IPS DF 6.9 (cell line): ENCODE data around the gene ADGRV1.
"Not testable (repeated sequence)": the region's sequence is repeated elsewhere in the genome, so short reads cannot be mapped to it uniquely, and the experiment has no call there.

Source experiments
- DNase-seq: peaks from one replicate; pipeline ENCODE4 v3.0.0-alpha.2; 2013; ENCODE audit warnings: low read depth, low spot score
- H3K27ac ChIP-seq: one replicate; pipeline ENCODE4 v1.5.1; 2013; ENCODE audit warnings: low read length, control low read depth
- H3K27me3 ChIP-seq: 2 replicates; pipeline ENCODE4 v1.6.1; 2013; ENCODE audit warnings: mild to moderate bottlenecking, low read length; ENCODE audit not compliant: control insufficient read depth, insufficient read depth
- H3K36me3 ChIP-seq: 2 replicates; pipeline ENCODE4 v1.6.1; 2013; ENCODE audit warnings: low read length; ENCODE audit not compliant: control insufficient read depth, insufficient read depth
- H3K4me1 ChIP-seq: 2 replicates; pipeline ENCODE4 v1.6.1; 2013; ENCODE audit warnings: low read length; ENCODE audit not compliant: control insufficient read depth, insufficient read depth
- H3K4me3 ChIP-seq: 2 replicates; pipeline ENCODE4 v1.5.1; 2013; ENCODE audit warnings: mild to moderate bottlenecking, low read length
- H3K9me3 ChIP-seq: 2 replicates; pipeline ENCODE4 v1.6.1; 2013; ENCODE audit warnings: low read length, inconsistent platforms; ENCODE audit not compliant: control insufficient read depth, insufficient read depth
- WGBS: extraction: QIAGEN DNeasy Blood & Tissue Kit; methylation state at CpG from one replicate; pipeline ENCODE4 v1.1.7; 2013; ENCODE audit warnings: mixed read lengths, missing lambda C conversion rate; ENCODE audit not compliant: insufficient read length, insufficient coverage; 5-methylcytosine and 5-hydroxymethylcytosine counted together

Gene ADGRV1

DNA sequence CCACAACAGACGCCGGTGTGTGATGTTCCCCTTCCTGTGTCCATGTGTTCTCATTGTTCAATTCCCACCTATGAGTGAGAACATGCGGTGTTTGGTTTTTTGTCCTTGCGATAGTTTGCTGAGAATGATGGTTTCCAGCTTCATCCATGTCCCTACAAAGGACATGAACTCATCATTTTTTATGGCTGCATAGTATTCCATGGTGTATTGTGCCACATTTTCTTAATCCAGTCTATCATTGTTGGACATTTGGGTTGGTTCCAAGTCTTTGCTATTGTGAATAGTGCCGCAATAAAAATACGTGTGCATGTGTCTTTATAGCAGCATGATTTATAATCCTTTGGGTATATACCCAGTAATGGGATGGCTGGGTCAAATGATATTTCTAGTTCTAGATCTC, 61.2 kb downstream of the ADGRV1 start:
- WGBS = no CpG with 5 or more reads among the region's 6 CpGs
- H3K27ac ChIP-seq = not testable (repeated sequence)

DNA sequence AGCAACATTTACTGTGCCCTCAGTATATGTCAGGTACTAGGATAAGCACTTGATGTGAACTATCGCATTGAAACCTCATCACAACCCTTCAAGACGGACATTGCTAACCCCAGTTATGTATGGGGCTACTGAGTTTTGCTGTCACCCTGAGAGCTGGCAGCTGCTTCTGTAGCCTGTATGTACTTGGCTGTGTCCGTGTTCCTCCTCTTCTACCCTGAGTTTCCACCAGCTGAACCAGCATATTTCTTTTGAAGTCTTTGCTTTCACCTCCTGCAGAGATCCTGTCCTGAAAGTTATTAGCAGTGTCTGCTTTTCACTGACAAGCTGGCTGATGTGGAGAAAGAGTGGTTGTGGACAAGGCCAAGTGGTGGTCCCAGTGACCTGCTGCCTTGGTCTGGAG, 63.3 kb downstream of the ADGRV1 start:
- H3K4me3 ChIP-seq = no peak overlapping the region
- peaks cover 4% of the 10 kb centered on the region; the same call in 1 of the 2 replicates for H3K36me3 ChIP-seq
- H3K9me3 ChIP-seq = no peaks in the 10 kb centered on the region
- no peak overlapping the region for H3K27ac ChIP-seq
- no peak for DNase-seq
- H3K4me1 ChIP-seq = no peaks in the 10 kb centered on the region
- no CpG with 5 or more reads among the region's 3 CpGs for WGBS
- no peaks in the 10 kb centered on the region for H3K27me3 ChIP-seq

More for the DNA sequence above, 61.2 kb downstream of the ADGRV1 start:
- not testable (repeated sequence) for DNase-seq, H3K4me3 ChIP-seq, H3K9me3 ChIP-seq, H3K4me1 ChIP-seq, H3K27me3 ChIP-seq, H3K36me3 ChIP-seq

DNA sequence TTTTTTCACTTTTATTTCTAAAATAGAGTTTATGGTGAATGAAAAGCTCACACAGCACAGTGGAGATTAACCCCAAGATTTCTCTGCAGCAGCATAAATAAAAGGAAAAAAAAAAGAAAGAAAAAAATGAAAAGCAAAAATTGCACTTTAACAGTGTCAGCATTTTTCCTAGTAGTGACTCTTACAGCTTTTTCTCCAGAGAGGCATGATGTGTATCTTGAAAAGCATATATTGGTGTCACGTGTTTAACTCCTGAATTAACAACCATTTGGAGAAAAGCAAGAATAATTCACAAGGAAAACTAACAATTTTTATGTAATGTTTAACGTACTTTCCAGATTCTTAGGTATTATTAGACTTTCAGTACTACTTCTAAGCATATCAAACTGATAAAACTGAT, 67.9 kb downstream of the ADGRV1 start:
- Histone ChIP-seq H3K4me3 (no peak overlapping the region), H3K4me1 (no peaks in the 10 kb centered on the region), H3K27ac (no peak overlapping the region), H3K36me3 (peaks cover 6% of the 10 kb centered on the region; the same call in 1 of the 2 replicates), H3K9me3 (no peaks in the 10 kb centered on the region), H3K27me3 (no peaks in the 10 kb centered on the region)
- WGBS = no CpG with 5 or more reads among the region's 2 CpGs
- no peak for DNase-seq

DNA sequence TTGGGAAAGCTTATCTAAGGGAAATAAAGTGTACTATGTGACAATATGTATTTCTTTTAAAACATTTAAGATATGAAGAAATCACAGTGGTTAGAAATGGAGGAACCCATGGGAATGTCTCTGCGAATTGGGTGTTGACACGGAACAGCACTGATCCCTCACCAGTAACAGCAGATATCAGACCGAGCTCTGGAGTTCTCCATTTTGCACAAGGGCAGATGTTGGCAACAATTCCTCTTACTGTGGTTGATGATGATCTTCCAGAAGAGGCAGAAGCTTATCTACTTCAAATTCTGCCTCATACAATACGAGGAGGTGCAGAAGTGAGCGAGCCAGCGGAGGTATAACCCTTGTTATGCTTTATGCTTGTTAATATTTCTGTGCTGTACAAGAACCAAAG, 69.9 kb downstream of the ADGRV1 start:
- WGBS = no CpG with 5 or more reads among the region's 6 CpGs
- H3K36me3 ChIP-seq = peaks cover 6% of the 10 kb centered on the region; the same call in 1 of the 2 replicates
- no peak overlapping the region for H3K4me3 ChIP-seq
- H3K9me3 ChIP-seq = no peaks in the 10 kb centered on the region
- no peak for DNase-seq
- H3K27ac ChIP-seq = no peak overlapping the region
- H3K27me3 ChIP-seq = no peaks in the 10 kb centered on the region
- H3K4me1 ChIP-seq = no peaks in the 10 kb centered on the region

DNA sequence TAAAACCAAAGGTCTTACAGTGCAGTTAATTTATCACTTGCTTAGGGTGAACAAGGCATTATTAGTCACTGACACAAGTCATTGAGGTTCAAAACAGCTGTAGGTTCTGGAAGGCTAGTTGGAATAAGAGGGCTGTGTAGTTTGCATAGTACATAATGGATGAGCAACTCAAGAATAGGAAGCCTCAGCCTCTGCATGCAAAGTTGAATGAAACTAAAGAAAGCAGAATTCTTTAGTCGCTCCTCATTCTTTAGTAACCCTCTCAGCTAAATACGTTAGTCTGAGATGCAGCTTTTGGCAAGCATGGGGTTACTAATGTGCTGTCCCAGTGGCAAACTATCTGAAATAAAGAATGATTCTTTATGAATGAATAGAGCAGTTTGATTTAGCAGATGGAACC, 74.2 kb downstream of the ADGRV1 start:
- no CpG with 5 or more reads among the region's 2 CpGs for WGBS
- no peak for DNase-seq

GRCh38 chr5:90636948-90637347, 78.4 kb downstream of the ADGRV1 start:
- Histone ChIP-seq H3K27ac (no peak overlapping the region), H3K9me3 (no peaks in the 10 kb centered on the region), H3K4me1 (no peaks in the 10 kb centered on the region; the same call in 1 of the 2 replicates), H3K4me3 (no peak overlapping the region), H3K27me3 (no peaks in the 10 kb centered on the region), H3K36me3 (no peaks in the 10 kb centered on the region)
- no peak for DNase-seq
- no CpG with 5 or more reads among the region's 1 CpG for WGBS

More for the DNA sequence above, 74.2 kb downstream of the ADGRV1 start:
- Histone ChIP-seq H3K27me3 (no peaks in the 10 kb centered on the region), H3K27ac (no peak overlapping the region), H3K9me3 (no peaks in the 10 kb centered on the region), H3K4me1 (no peaks in the 10 kb centered on the region), H3K36me3 (peaks cover 2% of the 10 kb centered on the region; the same call in 1 of the 2 replicates), H3K4me3 (no peak overlapping the region)

DNA sequence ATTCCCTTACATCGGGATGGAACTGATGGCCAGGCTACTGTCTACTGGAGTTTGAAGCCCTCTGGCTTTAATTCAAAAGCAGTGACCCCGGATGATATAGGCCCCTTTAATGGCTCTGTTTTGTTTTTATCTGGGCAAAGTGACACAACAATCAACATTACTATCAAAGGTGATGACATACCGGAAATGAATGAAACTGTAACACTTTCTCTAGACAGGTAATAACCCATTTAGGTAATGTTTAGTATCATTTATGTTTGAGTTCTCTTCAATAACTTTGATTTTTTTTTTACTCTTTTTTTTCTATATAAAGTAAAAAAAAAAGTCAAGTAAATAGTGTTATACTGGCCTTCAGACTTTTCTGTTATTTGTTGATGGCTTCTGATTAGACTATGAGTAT, 79.1 kb downstream of the ADGRV1 start:
- Histone ChIP-seq H3K36me3 (no peaks in the 10 kb centered on the region), H3K27ac (no peak overlapping the region), H3K9me3 (no peaks in the 10 kb centered on the region), H3K27me3 (no peaks in the 10 kb centered on the region), H3K4me3 (no peak overlapping the region), H3K4me1 (no peaks in the 10 kb centered on the region; the same call in 1 of the 2 replicates)
- no CpG with 5 or more reads among the region's 3 CpGs for WGBS
- no peak for DNase-seq

GRCh38 chr5:90638878-90639277, 80.3 kb downstream of the ADGRV1 start:
- Histone ChIP-seq H3K36me3 (no peaks in the 10 kb centered on the region), H3K27ac (no peak overlapping the region)

GRCh38 chr5:90640484-90641059, 82.0 kb downstream of the ADGRV1 start:
- Histone ChIP-seq H3K4me1 (no peaks in the 10 kb centered on the region; the same call in 1 of the 2 replicates), H3K9me3 (no peaks in the 10 kb centered on the region), H3K27me3 (no peaks in the 10 kb centered on the region), H3K4me3 (no peak overlapping the region), H3K27ac (no peak overlapping the region), H3K36me3 (no peaks in the 10 kb centered on the region)
- 100% methylated on average over 1 of the region's 5 CpGs for WGBS
- no peak for DNase-seq

More at GRCh38 chr5:90638878-90639277, 80.3 kb downstream of the ADGRV1 start:
- DNase-seq = no peak
- H3K9me3 ChIP-seq = no peaks in the 10 kb centered on the region
- H3K27me3 ChIP-seq = no peaks in the 10 kb centered on the region
- 100% methylated on average over 2 of the region's 6 CpGs for WGBS
- H3K4me1 ChIP-seq = no peaks in the 10 kb centered on the region; the same call in 1 of the 2 replicates
- no peak overlapping the region for H3K4me3 ChIP-seq

GRCh38 chr5:90641528-90641927, 82.9 kb downstream of the ADGRV1 start:
- WGBS = no CpG with 5 or more reads among the region's 3 CpGs
- H3K27ac ChIP-seq = no peak overlapping the region
- no peaks in the 10 kb centered on the region for H3K27me3 ChIP-seq
- no peaks in the 10 kb centered on the region for H3K36me3 ChIP-seq
- no peaks in the 10 kb centered on the region for H3K9me3 ChIP-seq
- DNase-seq = no peak
- H3K4me3 ChIP-seq = no peak overlapping the region
- H3K4me1 ChIP-seq = no peaks in the 10 kb centered on the region; the same call in 1 of the 2 replicates

DNA sequence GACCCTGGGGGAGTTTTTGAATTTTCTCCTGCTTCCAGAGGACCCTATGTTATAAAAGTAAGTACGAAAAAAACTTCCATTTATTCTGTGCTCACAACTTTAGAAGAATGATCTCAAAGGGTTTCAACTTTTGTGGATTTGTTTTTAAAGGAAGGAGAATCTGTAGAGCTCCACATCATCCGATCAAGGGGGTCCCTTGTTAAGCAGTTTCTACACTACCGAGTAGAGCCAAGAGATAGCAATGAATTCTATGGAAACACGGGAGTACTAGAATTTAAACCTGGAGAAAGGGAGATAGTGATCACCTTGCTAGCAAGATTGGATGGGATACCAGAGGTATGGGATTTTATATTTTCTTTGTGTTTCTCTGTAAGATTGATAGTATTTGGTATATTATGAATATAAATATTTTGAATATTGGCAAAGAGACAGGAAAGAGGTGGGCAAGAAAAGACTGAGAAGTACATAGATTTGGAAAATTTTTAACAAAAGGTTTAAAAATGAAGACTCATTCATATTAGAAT, 84.2 kb downstream of the ADGRV1 start:
- H3K9me3 ChIP-seq = no peaks in the 10 kb centered on the region
- no CpG with 5 or more reads among the region's 4 CpGs for WGBS
- H3K4me1 ChIP-seq = no peaks in the 10 kb centered on the region; the same call in 1 of the 2 replicates

More for the DNA sequence above, 84.2 kb downstream of the ADGRV1 start:
- no peak for DNase-seq
- no peak overlapping the region for H3K4me3 ChIP-seq
- no peaks in the 10 kb centered on the region for H3K27me3 ChIP-seq
- no peaks in the 10 kb centered on the region; the same call in 1 of the 2 replicates for H3K36me3 ChIP-seq
- H3K27ac ChIP-seq = no peak overlapping the region
